ENCODE measurements around the gene PFKFB2.

GRCh38 chr1:207071426-207071825 is 18.4 kb downstream of the PFKFB2 start:
- TF ChIP-seq POLR2A (IDR thresholded peaks at IDR 0.05) (no peak), CTCF (IDR thresholded peaks at IDR 0.05) (no peak)
